ENCODE data around the gene OXA1L. TPM values are rescaled to one million over a fixed set of nuclear protein-coding genes. Genes with fewer than 3 reads are reported as not detected.

Gene OXA1L
- total RNA-seq, 2 donors from 2014 or later, result 114 TPM

GRCh38 chr14:22778084-22778483 is 11.6 kb downstream of the OXA1L start:
- Histone ChIP-seq H3K4me1 (ENCODE audit: control insufficient read depth, insufficient read depth, low read length) (peaks cover 8% of the 10 kb centered on the region), H3K27ac (ENCODE audit: low read depth, low read length) (no peak overlapping the region), H3K4me3 (ENCODE audit: low read length) (no peak overlapping the region), H3K9me3 (ENCODE audit: control insufficient read depth, low read length) (no peaks in the 10 kb centered on the region), H3K27me3 (ENCODE audit: control insufficient read depth, insufficient read depth, low read length, poor library complexity, severe bottlenecking) (no peaks in the 10 kb centered on the region), H3K36me3 (ENCODE audit: control insufficient read depth, insufficient read depth, low read length) (peaks cover 21% of the 10 kb centered on the region), H3K9ac (ENCODE audit: extremely low read depth, low read length, poor library complexity, severe bottlenecking) (no peak overlapping the region)
- peaks cover 17% of the 10 kb centered on the region for H3K4me1 Mint-ChIP-seq
- H3K4me3 Mint-ChIP-seq, result no peak overlapping the region
- 94% methylated on average over 2 of the region's 2 CpGs; no CpG with 5 or more reads in 1 of the 2 experiments for WGBS, 2 experiments (ENCODE audit: insufficient coverage in 1 of 2, insufficient read length in 1 of 2)
- no peaks in the 10 kb centered on the region for H3K9me3 Mint-ChIP-seq
- H3K36me3 Mint-ChIP-seq (ENCODE audit: low read depth), result peaks cover 8% of the 10 kb centered on the region
- H3K27ac Mint-ChIP-seq, result no peak overlapping the region
- no peak for DNase-seq
- H3K27me3 Mint-ChIP-seq (ENCODE audit: insufficient read depth), result no peaks in the 10 kb centered on the region
- TF ChIP-seq CTCF (conservative IDR thresholded peaks at IDR 0.05), result no peak

GRCh38 chr14:22780105-22780679 is 13.7 kb downstream of the OXA1L start:
- no peak overlapping the region for H3K9ac ChIP-seq (ENCODE audit: extremely low read depth, low read length, poor library complexity, severe bottlenecking)
- no peak overlapping the region for H3K27ac ChIP-seq (ENCODE audit: low read depth, low read length)
- Mint-ChIP-seq H3K36me3 (ENCODE audit: low read depth) (peaks cover 3% of the 10 kb centered on the region), H3K4me1 (peaks cover 11% of the 10 kb centered on the region), H3K9me3 (no peaks in the 10 kb centered on the region), H3K27ac (no peak overlapping the region), H3K27me3 (ENCODE audit: insufficient read depth) (no peaks in the 10 kb centered on the region), H3K4me3 (no peak overlapping the region)
- no peak for TF ChIP-seq CTCF (conservative IDR thresholded peaks at IDR 0.05)
- 85 to 92% methylated on average over 2 of the region's 2 CpGs for WGBS, 2 experiments (ENCODE audit: insufficient coverage in 1 of 2, insufficient read length in 1 of 2)
- no peaks in the 10 kb centered on the region for H3K9me3 ChIP-seq (ENCODE audit: control insufficient read depth, low read length)
- H3K27me3 ChIP-seq (ENCODE audit: control insufficient read depth, insufficient read depth, low read length, poor library complexity, severe bottlenecking), result no peaks in the 10 kb centered on the region
- peaks cover 7% of the 10 kb centered on the region for H3K36me3 ChIP-seq (ENCODE audit: control insufficient read depth, insufficient read depth, low read length)
- no peak for DNase-seq
- H3K4me1 ChIP-seq (ENCODE audit: control insufficient read depth, insufficient read depth, low read length), result peaks cover 8% of the 10 kb centered on the region
- no peak overlapping the region for H3K4me3 ChIP-seq (ENCODE audit: low read length)

GRCh38 chr14:22780941-22781300 is 14.4 kb downstream of the OXA1L start:
- 89 to 100% methylated on average over 3 to 5 of the region's 5 CpGs for WGBS, 2 experiments (ENCODE audit: insufficient coverage in 1 of 2, insufficient read length in 1 of 2)
- no peaks in the 10 kb centered on the region for H3K27me3 Mint-ChIP-seq (ENCODE audit: insufficient read depth)
- H3K36me3 Mint-ChIP-seq (ENCODE audit: low read depth), result peaks cover 3% of the 10 kb centered on the region
- H3K27ac ChIP-seq (ENCODE audit: low read depth, low read length), result no peak overlapping the region
- no peaks in the 10 kb centered on the region for H3K9me3 ChIP-seq (ENCODE audit: control insufficient read depth, low read length)
- peaks cover 11% of the 10 kb centered on the region for H3K4me1 Mint-ChIP-seq
- H3K9me3 Mint-ChIP-seq, result no peaks in the 10 kb centered on the region
- no peaks in the 10 kb centered on the region for H3K27me3 ChIP-seq (ENCODE audit: control insufficient read depth, insufficient read depth, low read length, poor library complexity, severe bottlenecking)
- no peak overlapping the region for H3K4me3 ChIP-seq (ENCODE audit: low read length)
- peak overlapping the region; percentile 22 for H3K27ac Mint-ChIP-seq
- H3K4me1 ChIP-seq (ENCODE audit: control insufficient read depth, insufficient read depth, low read length), result peaks cover 8% of the 10 kb centered on the region
- H3K9ac ChIP-seq (ENCODE audit: extremely low read depth, low read length, poor library complexity, severe bottlenecking), result no peak overlapping the region
- H3K4me3 Mint-ChIP-seq, result no peak overlapping the region
- TF ChIP-seq CTCF (conservative IDR thresholded peaks at IDR 0.05), result no peak
- DNase-seq, result no peak
- H3K36me3 ChIP-seq (ENCODE audit: control insufficient read depth, insufficient read depth, low read length), result no peaks in the 10 kb centered on the region

Data from endodermal cell (in vitro differentiated cells).